Activated CD8-positive, alpha-beta memory T cell treated with anti-CD3 and anti-CD28 coated beads for 48 hours (primary cell): ENCODE data around the gene SRC.

Experiments used
- DNase-seq, 3 experiments: peaks; one replicate each; pipeline ENCODE4 v3.0.0-alpha.2; 2020; ENCODE audit warnings: low read depth in 2 of 3, low spot score in 2 of 3

The SRC gene

GRCh38 chr20:37349517-37350491, 3.9 kb downstream of the SRC start:
- no peak for DNase-seq

GRCh38 chr20:37350649-37351574, 5.0 kb downstream of the SRC start:
- DNase-seq = no peak

- no peak for DNase-seq
These were observed 6.0 kb downstream of the SRC start for GRCh38 chr20:37351689-37352607.

GRCh38 chr20:37352608-37352980, 6.7 kb downstream of the SRC start:
- DNase-seq = no peak

- DNase-seq = no peak
These were observed 7.4 kb downstream of the SRC start for GRCh38 chr20:37353285-37353849.

- no peak for DNase-seq
These were observed 8.6 kb downstream of the SRC start for GRCh38 chr20:37354210-37355195.

- no peak for DNase-seq
These were observed 9.6 kb downstream of the SRC start for GRCh38 chr20:37355252-37356180.

GRCh38 chr20:37356387-37356786, 10.4 kb downstream of the SRC start:
- no peak for DNase-seq

GRCh38 chr20:37356961-37357371, 11.0 kb downstream of the SRC start:
- DNase-seq = no peak

GRCh38 chr20:37357481-37358365, 11.8 kb downstream of the SRC start:
- DNase-seq = no peak

GRCh38 chr20:37358366-37359150, 12.6 kb downstream of the SRC start:
- DNase-seq = no peak

GRCh38 chr20:37359331-37359730, 13.4 kb downstream of the SRC start:
- no peak for DNase-seq

GRCh38 chr20:37359836-37360235, 13.9 kb downstream of the SRC start:
- no peak for DNase-seq

- DNase-seq = no peak
These were observed 14.6 kb downstream of the SRC start for GRCh38 chr20:37360391-37361115.

- no peak for DNase-seq
These were observed 15.4 kb downstream of the SRC start for GRCh38 chr20:37361336-37361735.
